AG08396 (cell line): ENCODE data around the gene LRMDA.

Source experiments
- DNase-seq: peaks from one replicate; pipeline ENCODE4 v3.0.0; 2012; ENCODE audit warnings: low spot score, mixed read lengths

Gene LRMDA

GRCh38 chr10:75924309-75924902, 493.0 kb downstream of the LRMDA start:
- DNase-seq: no peak

GRCh38 chr10:75925999-75926398, 494.6 kb downstream of the LRMDA start:
- no peak for DNase-seq

- peak; percentile 48 for DNase-seq
Measured at GRCh38 chr10:75926763-75927162, 495.3 kb downstream of the LRMDA start.

GRCh38 chr10:75928231-75928630, 496.8 kb downstream of the LRMDA start:
- no peak for DNase-seq

GRCh38 chr10:75929630-75930161, 498.3 kb downstream of the LRMDA start:
- DNase-seq: no peak

- no peak for DNase-seq
Measured at GRCh38 chr10:75932921-75933320, 501.5 kb downstream of the LRMDA start.

GRCh38 chr10:75935240-75935639, 503.8 kb downstream of the LRMDA start:
- DNase-seq: no peak

GRCh38 chr10:75935650-75936400, 504.4 kb downstream of the LRMDA start:
- no peak for DNase-seq

- DNase-seq: no peak
Measured at GRCh38 chr10:75936841-75937240, 505.4 kb downstream of the LRMDA start.

GRCh38 chr10:75937823-75938222, 506.4 kb downstream of the LRMDA start:
- DNase-seq: no peak

- no peak for DNase-seq
Measured at GRCh38 chr10:75938380-75939122, 507.1 kb downstream of the LRMDA start.

- DNase-seq: no peak
Measured at GRCh38 chr10:75939541-75939940, 508.1 kb downstream of the LRMDA start.

GRCh38 chr10:75940742-75941141, 509.3 kb downstream of the LRMDA start:
- no peak for DNase-seq

- no peak for DNase-seq
Measured at GRCh38 chr10:75941223-75941801, 509.9 kb downstream of the LRMDA start.

GRCh38 chr10:75944061-75944460, 512.6 kb downstream of the LRMDA start:
- DNase-seq: no peak

- DNase-seq: no peak
Measured at GRCh38 chr10:75948583-75948982, 517.2 kb downstream of the LRMDA start.

- no peak for DNase-seq
Measured at GRCh38 chr10:75950307-75950706, 518.9 kb downstream of the LRMDA start.

- DNase-seq: no peak
Measured at GRCh38 chr10:75950997-75951589, 519.7 kb downstream of the LRMDA start.

GRCh38 chr10:75951627-75952026, 520.2 kb downstream of the LRMDA start:
- no peak for DNase-seq

GRCh38 chr10:75952093-75952492, 520.7 kb downstream of the LRMDA start:
- DNase-seq: no peak

- no peak for DNase-seq
Measured at GRCh38 chr10:75954486-75954885, 523.1 kb downstream of the LRMDA start.

- no peak for DNase-seq
Measured at GRCh38 chr10:75955973-75956502, 524.6 kb downstream of the LRMDA start.
